ENCODE measurements around the gene WBP2NL.
"Not testable (repeated sequence)": the region's sequence is repeated elsewhere in the genome, so short reads cannot be mapped to it uniquely, and the experiment has no call there.

Gene WBP2NL

GRCh38 chr22:41998361-41999261 lies at the start of gene WBP2NL:
TSS of gene WBP2NL (plus strand) at chr22:41998788. CDS start at chr22:41998819, 31 bp downstream.
- DNase-seq (ENCODE audit: low read depth, low spot score): peak; percentile 20

DNA sequence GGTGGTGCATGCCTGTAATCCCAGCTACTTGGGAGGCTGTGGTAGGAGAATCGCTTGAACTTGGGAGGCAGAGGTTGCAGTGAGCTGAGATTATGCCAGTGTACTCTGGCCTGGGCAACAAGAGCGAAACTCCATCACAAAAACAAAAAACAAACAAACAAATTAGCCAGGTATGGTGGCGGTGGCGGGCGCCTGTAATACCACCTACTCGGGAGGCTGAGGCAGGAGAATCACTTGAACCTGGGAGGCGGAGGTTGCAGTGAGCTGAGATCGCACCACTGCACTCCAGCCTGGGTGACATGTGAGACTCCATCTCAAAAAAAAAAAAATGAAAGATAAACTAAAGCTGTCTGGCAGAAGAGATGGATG lies 49.7 kb upstream of the WBP2NL start:
- DNase-seq (ENCODE audit: low read depth, low spot score): not testable (repeated sequence)

DNA sequence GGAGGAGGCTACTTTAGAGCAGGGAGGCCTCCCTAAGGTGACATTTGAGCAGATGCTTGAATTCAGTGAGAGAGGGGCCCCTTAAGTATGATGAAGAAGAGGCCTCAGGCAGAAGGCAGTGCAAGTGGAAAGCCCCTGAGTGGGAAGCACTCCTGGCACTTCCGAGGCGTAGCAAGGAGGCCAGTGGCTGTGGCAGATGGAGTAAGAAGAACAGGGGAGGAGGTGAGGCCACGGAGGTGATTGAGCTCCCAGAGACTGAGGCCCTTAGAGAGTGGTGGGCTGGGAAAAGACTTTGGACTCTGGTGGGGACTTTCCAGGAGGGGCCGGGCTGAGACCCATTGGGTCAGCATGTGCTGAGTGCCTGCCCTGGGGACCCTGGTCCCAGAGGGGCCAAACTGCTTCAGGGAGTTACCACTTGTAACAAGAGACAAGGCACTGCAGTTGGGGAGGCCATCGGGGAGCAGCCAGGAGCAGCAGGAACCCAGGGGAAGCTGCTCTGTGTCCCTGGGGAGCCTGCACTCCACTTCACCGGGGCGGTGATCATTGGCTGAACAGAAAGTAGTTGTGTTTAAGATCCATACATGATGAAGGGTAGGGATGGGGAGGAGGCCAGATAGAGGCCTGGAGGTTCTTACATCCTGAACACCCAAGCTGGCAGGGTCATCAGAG lies 49.2 kb upstream of the WBP2NL start:
- no peak for DNase-seq (ENCODE audit: low read depth, low spot score)

DNA sequence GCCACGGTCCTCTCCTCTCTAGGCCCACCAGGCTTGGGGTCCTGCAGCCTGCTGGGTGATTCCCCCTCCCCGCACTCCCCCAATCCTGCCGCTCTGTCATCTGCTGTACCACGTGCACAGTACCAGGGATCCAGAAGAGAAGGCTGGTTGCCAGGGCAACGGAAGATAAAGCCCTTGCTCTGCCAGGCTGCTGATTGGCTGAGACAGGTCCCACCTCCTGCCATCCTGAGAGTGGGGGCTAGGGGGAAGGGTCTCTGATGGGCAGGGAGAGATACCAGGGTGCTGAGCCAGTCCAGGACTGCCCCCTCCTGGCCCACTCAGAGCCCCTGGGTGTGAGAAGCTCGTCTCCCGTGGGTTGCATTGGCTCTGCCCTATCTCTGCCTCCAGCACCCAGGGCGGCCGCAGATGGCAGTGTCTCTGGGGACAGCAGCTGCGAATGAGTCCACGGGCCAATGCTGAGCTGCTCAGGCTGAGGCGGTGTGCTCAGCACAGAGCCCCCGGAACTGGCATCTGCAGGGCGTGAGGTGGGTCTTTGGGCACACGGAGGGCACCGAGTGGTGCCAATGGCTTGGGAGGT lies 46.6 kb upstream of the WBP2NL start, which contains the start of gene SMIM45:
Gene SMIM45 (plus strand): TSS at position 253 of the 577 bp plus-strand sequence.
- no peak for DNase-seq (ENCODE audit: low read depth, low spot score)

DNA sequence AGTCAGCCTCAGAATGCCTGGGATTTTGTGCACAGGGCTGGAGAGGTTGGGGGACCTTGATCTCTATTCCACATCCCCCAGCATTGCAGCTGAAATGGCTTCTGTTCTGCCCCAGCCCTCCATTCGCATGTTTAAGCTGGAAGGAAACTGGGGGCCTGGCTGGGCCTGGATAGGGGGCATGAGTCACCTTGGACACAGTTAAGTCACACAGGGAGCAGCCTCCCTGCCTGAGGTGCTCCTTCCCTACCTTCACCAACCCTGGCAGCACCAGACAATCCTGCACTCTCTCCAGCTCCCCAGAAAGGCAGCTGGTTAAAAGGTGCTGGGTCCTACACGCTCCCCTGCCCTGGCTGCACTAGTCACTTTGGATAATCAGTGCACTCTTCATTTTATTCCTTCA lies 45.9 kb upstream of the WBP2NL start:
- no peak for DNase-seq (ENCODE audit: low read depth, low spot score)

- no peak for DNase-seq (ENCODE audit: low read depth, low spot score)
These were observed 40.5 kb upstream of the WBP2NL start for GRCh38 chr22:41957941-41958556.

DNA sequence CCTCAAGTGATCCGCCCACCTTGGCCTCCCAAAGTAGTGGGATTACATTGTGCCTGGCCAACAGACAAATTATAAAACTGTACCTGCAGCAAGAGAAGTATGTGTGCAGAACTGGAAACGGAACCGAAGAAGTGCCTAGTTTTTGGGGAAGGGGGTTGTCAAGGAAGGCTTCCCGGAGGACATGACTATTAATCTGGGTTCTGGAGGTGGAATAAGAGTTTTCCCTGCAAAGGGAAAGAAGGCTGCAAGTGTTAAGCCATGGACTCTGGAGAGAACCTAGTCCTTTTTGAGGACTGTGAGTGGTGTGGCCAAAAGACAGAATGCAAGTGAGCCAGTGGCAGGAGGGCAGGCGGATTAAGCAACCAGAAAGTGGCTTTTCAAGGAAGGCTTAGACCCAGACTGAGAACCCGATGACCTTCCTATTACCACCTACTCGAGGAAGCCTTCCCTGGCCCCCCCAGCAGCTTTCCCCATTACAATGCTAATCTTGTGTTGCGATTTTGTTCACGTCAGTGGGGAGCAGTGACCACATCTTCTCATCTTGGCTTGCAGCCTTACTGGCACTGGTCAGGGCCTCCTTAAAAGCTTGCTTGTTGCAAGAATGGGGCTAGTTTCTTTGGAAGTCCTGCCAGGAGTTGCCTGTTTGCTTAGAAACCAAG lies 35.0 kb upstream of the WBP2NL start:
- DNase-seq (ENCODE audit: low read depth, low spot score): no peak

GRCh38 chr22:41964112-41964491 lies 34.5 kb upstream of the WBP2NL start:
- DNase-seq (ENCODE audit: low read depth, low spot score): no peak

DNA sequence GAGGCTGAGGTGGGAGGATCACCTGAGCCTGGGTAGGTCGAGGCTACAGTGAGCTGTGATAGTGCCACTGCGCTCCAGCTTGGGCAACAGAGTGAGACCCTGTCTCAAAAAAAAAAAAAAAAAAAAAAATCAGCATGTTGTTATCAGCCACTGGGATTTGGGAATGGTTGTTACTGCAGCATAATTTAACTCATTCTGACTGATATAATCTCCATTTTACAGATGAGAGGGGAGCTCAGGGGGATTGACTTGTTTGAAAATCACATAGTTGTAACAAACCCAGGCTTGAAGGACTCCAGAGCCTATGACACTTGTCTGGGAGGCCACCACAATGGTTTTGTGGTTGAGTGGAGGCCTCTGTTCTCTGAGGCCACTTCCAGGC lies 32.4 kb upstream of the WBP2NL start:
- DNase-seq (ENCODE audit: low read depth, low spot score): no peak

DNA sequence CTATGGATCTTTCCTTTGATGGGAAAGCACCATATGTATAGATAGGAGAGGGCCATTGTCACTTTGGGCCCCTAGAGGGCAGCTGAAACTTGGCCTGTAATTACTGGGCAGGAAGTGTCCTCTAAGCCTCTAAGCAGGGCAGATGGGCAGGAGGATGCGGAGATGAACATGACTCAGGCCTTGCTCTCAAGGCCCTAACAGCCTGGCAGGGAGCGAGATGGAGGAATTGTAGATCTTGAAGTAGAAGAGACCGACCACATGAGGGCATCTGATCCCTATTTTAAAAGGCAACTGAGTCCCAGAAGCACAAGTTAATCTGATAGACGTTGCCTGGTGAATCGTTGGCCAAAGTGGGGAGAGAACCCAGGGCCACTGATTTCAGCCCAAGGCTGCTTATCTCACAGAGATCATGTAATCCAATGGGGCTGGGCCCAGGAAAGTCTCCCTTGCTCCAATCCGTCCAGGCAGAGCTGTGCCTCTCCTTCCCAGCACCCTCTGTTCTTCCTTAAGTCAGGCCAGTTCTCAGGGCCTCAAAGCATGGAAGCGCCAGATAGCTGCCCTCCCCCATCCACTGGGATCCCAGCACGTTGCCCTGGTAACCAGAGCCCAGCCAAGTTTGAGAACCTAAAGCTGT lies 31.9 kb upstream of the WBP2NL start:
- DNase-seq (ENCODE audit: low read depth, low spot score): peak; percentile 34

DNA sequence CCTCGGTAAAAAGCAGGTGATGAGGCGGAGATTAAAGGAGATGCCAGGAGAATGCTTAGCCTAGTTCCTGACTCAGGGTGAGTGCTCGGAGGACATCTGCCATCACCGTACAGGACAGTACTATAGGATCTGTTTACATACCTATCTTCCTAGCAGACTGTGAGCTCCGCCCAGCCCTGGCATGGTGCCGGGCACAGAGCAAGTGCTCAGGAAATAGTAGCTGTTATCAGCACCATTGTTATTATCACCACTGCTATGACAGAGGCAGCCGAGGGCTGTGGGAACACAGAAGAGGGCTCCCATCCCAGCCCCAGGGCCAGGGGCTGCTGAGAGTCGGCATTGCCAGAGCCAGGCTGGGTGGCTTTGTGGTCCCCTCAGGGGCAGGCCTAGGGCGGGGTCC lies 30.0 kb upstream of the WBP2NL start:
- no peak for DNase-seq (ENCODE audit: low read depth, low spot score)

DNA sequence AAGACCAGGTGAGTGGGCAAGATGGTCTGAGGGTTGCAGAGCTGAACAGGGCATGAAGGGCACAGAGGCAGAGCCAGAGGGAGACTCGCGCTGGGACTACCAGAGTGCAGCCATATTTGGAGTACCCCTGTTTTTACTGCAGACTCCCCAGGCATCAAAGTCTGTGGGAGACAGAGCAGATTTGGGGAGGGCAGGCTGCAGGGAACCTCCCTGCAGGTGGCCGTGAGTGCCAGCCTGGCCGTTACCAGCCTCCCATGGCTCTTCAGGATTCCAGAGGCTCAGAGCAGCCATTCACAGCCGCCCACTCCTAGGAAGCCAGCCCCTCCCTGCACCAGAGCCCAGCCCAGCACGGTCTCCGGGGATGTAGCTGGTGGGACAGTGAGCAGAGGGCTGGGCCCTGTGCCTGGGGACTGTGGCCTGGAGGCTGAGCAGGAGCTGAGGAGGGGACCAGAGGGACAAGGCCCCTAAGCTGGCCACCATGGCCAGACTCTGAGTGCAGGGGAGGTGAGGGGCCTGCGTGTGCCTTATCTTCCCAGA lies 29.4 kb upstream of the WBP2NL start, which contains the start of gene SEPTIN3:
Gene SEPTIN3 (plus strand): TSS at position 334 of the 537 bp plus-strand sequence. CDS start 2,050 bp downstream, outside the sequence.
- no peak for DNase-seq (ENCODE audit: low read depth, low spot score)

GRCh38 chr22:41970601-41971000 lies 28.0 kb upstream of the WBP2NL start:
- no peak for DNase-seq (ENCODE audit: low read depth, low spot score)

- DNase-seq (ENCODE audit: low read depth, low spot score): no peak
These were observed 27.2 kb upstream of the WBP2NL start for GRCh38 chr22:41971431-41971830.

- no peak for DNase-seq (ENCODE audit: low read depth, low spot score)
These were observed 23.8 kb upstream of the WBP2NL start for GRCh38 chr22:41974691-41975290.

GRCh38 chr22:41975299-41976069 lies 23.1 kb upstream of the WBP2NL start:
- no peak for DNase-seq (ENCODE audit: low read depth, low spot score)

DNA sequence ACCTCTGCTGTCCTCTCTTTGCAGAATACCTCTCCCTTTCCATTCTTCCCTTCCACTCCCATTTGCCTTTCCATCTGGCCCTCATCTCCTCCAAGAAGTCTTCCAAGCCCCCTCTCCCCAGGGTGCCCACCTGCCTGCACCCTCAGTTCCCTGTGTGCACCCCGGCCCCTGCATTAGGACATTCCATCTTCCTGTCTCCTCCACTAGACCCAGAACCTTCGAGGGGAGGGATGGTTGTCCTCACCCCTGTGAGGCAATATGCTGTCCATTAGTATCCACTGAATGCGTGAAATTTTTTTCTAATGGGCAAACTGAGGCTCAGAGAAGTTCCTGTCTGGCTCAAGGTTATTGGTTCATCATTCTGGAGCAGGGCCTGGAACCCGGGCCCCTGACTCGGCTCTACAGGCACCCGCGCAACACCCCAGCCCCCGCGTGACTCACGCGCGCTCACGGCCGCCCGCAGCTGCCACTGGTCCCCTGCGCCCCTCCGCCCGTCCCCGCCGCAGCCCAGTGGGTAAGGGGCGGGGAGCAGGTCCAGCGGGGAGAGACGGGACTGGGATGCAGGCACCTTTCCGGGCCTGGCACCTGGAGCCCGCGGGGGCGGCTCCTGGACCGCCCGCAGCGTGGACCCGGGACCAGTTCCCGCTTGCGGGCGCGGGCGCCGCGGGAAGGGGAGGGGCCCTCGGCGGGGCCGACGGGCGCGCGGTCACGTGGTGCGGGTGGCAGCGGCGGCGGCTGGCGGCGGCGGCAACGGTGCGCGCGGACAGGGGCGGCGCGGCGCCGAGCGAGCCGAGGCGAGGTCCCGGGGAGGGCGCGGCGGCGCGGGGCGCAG lies 22.3 kb upstream of the WBP2NL start:
- DNase-seq (ENCODE audit: low read depth, low spot score): no peak

GRCh38 chr22:41976961-41977566 lies 21.5 kb upstream of the WBP2NL start:
- no peak for DNase-seq (ENCODE audit: low read depth, low spot score)

Measured in brain pericyte (primary cell).